GM23338 (cell line): ENCODE measurements around the gene EFS. TPM values are rescaled to one million over a fixed set of nuclear protein-coding genes. Genes with fewer than 3 reads are reported as not detected.

Experiments
- ATAC-seq: fragments of 200-7000 bp; cut with Tn5 transposase; 3 replicates; pipeline ENCODE4 v1.9.1; 2020
- DNase-seq: peaks from one replicate; pipeline ENCODE4 v3.0.0-alpha.2; 2015; ENCODE audit warnings: low spot score
- H2AFZ ChIP-seq: fragments of 200-600 bp; sonication (generic); 2 replicates; pipeline ENCODE4 v1.8.0; 2016; ENCODE audit warnings: antibody characterized with exemption, mild to moderate bottlenecking, moderate library complexity
- H3F3A ChIP-seq: fragments of 200-600 bp; sonication (generic); replicated peaks from 2 replicates; pipeline ENCODE4 v1.8.0; 2017; ENCODE audit warnings: antibody characterized with exemption, mixed run types, low read depth
- H3K27ac ChIP-seq: fragments of 200-600 bp; sonication (generic); 2 replicates; pipeline ENCODE4 v1.6.1; 2016; ENCODE audit warnings: low read depth
- H3K27me3 ChIP-seq: fragments of 200-600 bp; sonication (generic); 2 replicates; pipeline ENCODE4 v1.8.0; 2016; ENCODE audit warnings: mild to moderate bottlenecking, mixed run types, moderate library complexity; ENCODE audit not compliant: insufficient read depth
- H3K36me3 ChIP-seq: fragments of 200-600 bp; sonication (generic); 2 replicates; pipeline ENCODE4 v1.8.0; 2016; ENCODE audit warnings: mild to moderate bottlenecking; ENCODE audit not compliant: insufficient read depth
- H3K4me1 ChIP-seq: fragments of 200-600 bp; sonication (generic); 2 replicates; pipeline ENCODE4 v1.8.0; 2016; ENCODE audit warnings: mild to moderate bottlenecking, moderate library complexity; ENCODE audit not compliant: insufficient read depth
- H3K4me2 ChIP-seq: fragments of 200-600 bp; sonication (generic); 2 replicates; pipeline ENCODE4 v1.7.1; 2017; ENCODE audit warnings: mixed run types
- H3K4me3 ChIP-seq: fragments of 200-600 bp; sonication (generic); 2 replicates; pipeline ENCODE4 v1.6.1; 2016; ENCODE audit warnings: mixed run types
- H3K79me2 ChIP-seq: fragments of 200-600 bp; sonication (generic); replicated peaks from 2 replicates; pipeline ENCODE4 v1.8.0; 2017; ENCODE audit warnings: mild to moderate bottlenecking; ENCODE audit not compliant: insufficient read depth
- H3K9me2 ChIP-seq: fragments of 200-600 bp; sonication (generic); 2 replicates; pipeline ENCODE4 v1.8.0; 2017; ENCODE audit not compliant: insufficient read depth
- H4K20me1 ChIP-seq: fragments of 200-600 bp; sonication (generic); replicated peaks from 2 replicates; pipeline ENCODE4 v1.8.0; 2017; ENCODE audit warnings: mild to moderate bottlenecking; ENCODE audit not compliant: insufficient read depth
- H3K27ac Mint-ChIP-seq: 2 replicates; pipeline ENCODE4 v1.8.0; 2020; ENCODE audit warnings: inconsistent platforms, mild to moderate bottlenecking, moderate library complexity, mixed read lengths
- H3K27me3 Mint-ChIP-seq: 3 replicates; pipeline ENCODE4 v1.8.0; 2022; ENCODE audit warnings: low read depth, mild to moderate bottlenecking, moderate library complexity, mixed read lengths, inconsistent platforms; ENCODE audit not compliant: insufficient read depth, poor library complexity
- H3K36me3 Mint-ChIP-seq: 3 replicates; pipeline ENCODE4 v1.8.0; 2021; ENCODE audit warnings: low read depth, mild to moderate bottlenecking, inconsistent platforms, moderate library complexity, mixed read lengths
- H3K4me1 Mint-ChIP-seq: 3 replicates; pipeline ENCODE4 v1.8.0; 2020; ENCODE audit warnings: mild to moderate bottlenecking, inconsistent platforms, mixed read lengths
- H3K4me3 Mint-ChIP-seq: 3 replicates; pipeline ENCODE4 v1.8.0; 2021; ENCODE audit warnings: moderate library complexity, mild to moderate bottlenecking, inconsistent platforms, mixed read lengths
- H3K9me3 Mint-ChIP-seq: 3 replicates; pipeline ENCODE4 v1.8.0; 2020; ENCODE audit warnings: moderate library complexity, mild to moderate bottlenecking, inconsistent platforms, mixed read lengths
- CREB1 ChIP-seq: fragments of 250-450 bp; sonication (Bioruptor Pico); IDR thresholded peaks from 2 replicates; pipeline ENCODE4 v1.5.0; 2020; ENCODE audit warnings: low read depth, mild to moderate bottlenecking, moderate library complexity
- CTCF ChIP-seq, 2 experiments: fragments of 200-600 bp in 1 of 2; sonication (generic) in 1 of 2; conservative IDR thresholded peaks; 2 replicates each; pipeline versions ENCODE4 v1.5.1 to v1.6.1; 2016 to 2017; ENCODE audit warnings: antibody characterized with exemption in 2 of 2, low read depth in 2 of 2, mild to moderate bottlenecking in 2 of 2, moderate library complexity in 1 of 2
- ETS1 ChIP-seq: IDR thresholded peaks from 2 replicates; pipeline ENCODE4 v1.6.1; 2016; ENCODE audit warnings: antibody characterized with exemption
- EZH2 ChIP-seq: fragments of 200-600 bp; sonication (generic); IDR thresholded peaks from one replicate; pipeline ENCODE4 v1.8.0; 2017; ENCODE audit warnings: antibody characterized with exemption, mild to moderate bottlenecking, low read depth; ENCODE audit not compliant: unreplicated experiment
- EZH2phosphoT487 ChIP-seq: fragments of 200-600 bp; sonication (generic); IDR thresholded peaks from one replicate; pipeline ENCODE4 v1.8.1; 2018; ENCODE audit warnings: antibody characterized with exemption; ENCODE audit not compliant: unreplicated experiment
- JUNB ChIP-seq: IDR thresholded peaks from one replicate; pipeline ENCODE4 v1.6.1; 2016; ENCODE audit warnings: antibody characterized with exemption; ENCODE audit not compliant: unreplicated experiment
- NANOG ChIP-seq: IDR thresholded peaks from 2 replicates; pipeline ENCODE4 v1.6.1; 2016; ENCODE audit warnings: antibody characterized with exemption, borderline replicate concordance
- POLR2AphosphoS5 ChIP-seq: IDR thresholded peaks from 2 replicates; pipeline ENCODE4 v1.6.1; 2016; ENCODE audit warnings: antibody characterized with exemption, low read depth
- REST ChIP-seq: IDR thresholded peaks from one replicate; pipeline ENCODE4 v1.6.1; 2018; ENCODE audit warnings: antibody characterized with exemption; ENCODE audit not compliant: unreplicated experiment
- STAT1 ChIP-seq: IDR thresholded peaks from one replicate; pipeline ENCODE4 v1.6.1; 2016; ENCODE audit warnings: antibody characterized with exemption; ENCODE audit not compliant: unreplicated experiment
- ZNF114 ChIP-seq: fragments of 250-450 bp; sonication (Bioruptor Pico); IDR thresholded peaks from 2 replicates; pipeline ENCODE4 v1.5.0; 2020; ENCODE audit warnings: mild to moderate bottlenecking, moderate library complexity
- ZNF331 ChIP-seq: fragments of 250-450 bp; sonication (Bioruptor Pico); IDR thresholded peaks from 2 replicates; pipeline ENCODE4 v1.5.0; 2020; ENCODE audit warnings: low read depth, mild to moderate bottlenecking, moderate library complexity
- ZNF462 ChIP-seq: fragments of 250-450 bp; sonication (Bioruptor Pico); IDR thresholded peaks from 2 replicates; pipeline ENCODE4 v1.5.0; 2020; ENCODE audit warnings: mild to moderate bottlenecking, moderate library complexity
- polyA plus RNA-seq: library from polyadenylated mRNA; unstranded; fragments of >200 nt; fragmentation: Nextera tagmentation; extraction: Ambion mirVana; gene quantifications from 2 replicates; pipeline ENCODE4 v1.2.1, GENCODE V29; 2016
- total RNA-seq: library from RNA; depleted of rRNA; stranded (reverse); fragments of >200 nt; shearing (Covaris generic); gene quantifications from 2 replicates; pipeline ENCODE4 v1.2.3, GENCODE V29; 2014

The EFS gene
- total and polyA plus RNA-seq, 2 experiments from 2014 or later: 5.1 to 18.9 TPM

GRCh38 chr14:23377573-23378563 lies 12.9 kb upstream of the EFS start:
- Histone ChIP-seq H3K4me2 (no peak overlapping the region), H3K27ac (no peak overlapping the region), H3F3A (no peaks in the 10 kb centered on the region), H3K79me2 (no peaks in the 10 kb centered on the region), H3K4me1 (peaks cover 9% of the 10 kb centered on the region; the same call in 1 of the 2 replicates), H2AFZ (no peak overlapping the region), H3K36me3 (no peaks in the 10 kb centered on the region), H3K4me3 (no peak overlapping the region), H3K27me3 (peaks cover 31% of the 10 kb centered on the region; the same call in 1 of the 2 replicates), H4K20me1 (no peaks in the 10 kb centered on the region; the same call in 1 of the 2 replicates), H3K9me2 (no peaks in the 10 kb centered on the region)
- no peaks in the 10 kb centered on the region for H3K36me3 Mint-ChIP-seq
- DNase-seq: no peak
- no peak overlapping the region for H3K27ac Mint-ChIP-seq
- no peaks in the 10 kb centered on the region; the same call in 2 of the 3 replicates for H3K9me3 Mint-ChIP-seq
- no peak overlapping the region; the same call in 2 of the 3 replicates for H3K4me3 Mint-ChIP-seq
- ATAC-seq: no peak
- TF ChIP-seq REST (no peak), ZNF462 (CRISPR knock-in tag) (no peak), EZH2phosphoT487 (no peak), POLR2AphosphoS5 (no peak), CREB1 (CRISPR knock-in tag) (no peak), CTCF (conservative IDR thresholded peaks at IDR 0.05; ENCODE audit: low read depth in 2 of 2) (no peak), ETS1 (no peak), STAT1 (no peak), ZNF331 (CRISPR knock-in tag) (no peak), ZNF114 (no peak), EZH2 (no peak), NANOG (no peak), JUNB (no peak)
- H3K4me1 Mint-ChIP-seq: peaks cover 19% of the 10 kb centered on the region
- peaks cover 25% of the 10 kb centered on the region for H3K27me3 Mint-ChIP-seq
